BJ (cell line): ENCODE measurements around the gene LRIT2. TPM values are rescaled to one million over a fixed set of nuclear protein-coding genes. Genes with fewer than 3 reads are reported as not detected.

ENCODE experiments used
- CTCF ChIA-PET: fragments of 350-600 bp; formaldehyde crosslinking; extraction: SDS; loops from one replicate; lab custom pipeline; 2021; ENCODE audit warnings: antibody characterized with exemption, inconsistent platforms; lab: Yijun Ruan, JAX
- POLR2A ChIA-PET: fragments of 300-600 bp; sonication (Branson Sonifier 250); formaldehyde crosslinking; extraction: SDS; loops from one replicate; lab custom pipeline; 2021; ENCODE audit warnings: antibody characterized with exemption; lab: Charles Lee
- DNase-seq: peaks from one replicate; pipeline ENCODE4 v3.0.0-alpha.2; 2011; ENCODE audit warnings: low read depth
- H3K27me3 ChIP-seq: 2 replicates; pipeline ENCODE4 v1.6.0; 2011; ENCODE audit warnings: low read length; ENCODE audit not compliant: control insufficient read depth, insufficient read depth
- H3K36me3 ChIP-seq: 2 replicates; pipeline ENCODE4 v1.5.1; 2011; ENCODE audit warnings: low read length; ENCODE audit not compliant: control insufficient read depth, insufficient read depth
- H3K4me3 ChIP-seq: 2 replicates; pipeline ENCODE4 v1.5.1; 2011; ENCODE audit warnings: low read depth, mild to moderate bottlenecking, control low read depth, low read length
- polyA plus RNA-seq: library from polyadenylated mRNA; depleted of rRNA; stranded (reverse); fragments of >200 nt; gene quantifications from 2 replicates; pipeline ENCODE4 v1.2.3, GENCODE V29; 2011
- TF ChIP-seq, protein P1 (sequence below): IDR thresholded peaks from 2 replicates; pipeline ENCODE4 v1.5.1; 2011; ENCODE audit warnings: low read depth, mild to moderate bottlenecking, control low read depth, inconsistent platforms, low read length, moderate library complexity; ENCODE audit not compliant: insufficient read depth

LRIT2 gene
- polyA plus RNA-seq, 1 experiment, result not detected

DNA sequence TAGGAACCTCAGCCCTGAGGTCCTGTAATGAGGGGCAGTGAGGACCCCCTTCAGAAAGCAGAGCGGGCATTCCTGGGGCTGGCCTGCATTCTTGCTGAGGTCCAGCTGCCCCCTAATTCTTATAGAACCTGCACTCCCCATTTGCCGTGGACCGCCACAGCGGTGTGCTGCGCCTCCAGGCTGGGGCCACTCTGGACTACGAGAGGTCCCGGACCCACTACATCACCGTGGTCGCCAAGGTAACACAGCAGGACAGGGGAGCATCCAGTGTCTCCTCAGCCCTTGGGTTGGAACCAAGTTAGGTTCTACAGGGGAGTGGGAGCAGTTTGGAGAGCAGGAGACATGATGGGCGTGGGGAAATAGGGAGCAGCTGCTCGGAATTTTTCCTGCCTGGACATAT is 23.7 kb downstream of the LRIT2 start:
- H3K36me3 ChIP-seq, result no peaks in the 10 kb centered on the region
- peaks cover under 1% of the 10 kb centered on the region; the same call in 1 of the 2 replicates for H3K27me3 ChIP-seq
- POLR2A ChIA-PET, result no interaction called here
- no peak for DNase-seq
- H3K4me3 ChIP-seq, result no peak overlapping the region
- CTCF ChIA-PET, result no interaction called here
- TF ChIP-seq, protein P1, sequence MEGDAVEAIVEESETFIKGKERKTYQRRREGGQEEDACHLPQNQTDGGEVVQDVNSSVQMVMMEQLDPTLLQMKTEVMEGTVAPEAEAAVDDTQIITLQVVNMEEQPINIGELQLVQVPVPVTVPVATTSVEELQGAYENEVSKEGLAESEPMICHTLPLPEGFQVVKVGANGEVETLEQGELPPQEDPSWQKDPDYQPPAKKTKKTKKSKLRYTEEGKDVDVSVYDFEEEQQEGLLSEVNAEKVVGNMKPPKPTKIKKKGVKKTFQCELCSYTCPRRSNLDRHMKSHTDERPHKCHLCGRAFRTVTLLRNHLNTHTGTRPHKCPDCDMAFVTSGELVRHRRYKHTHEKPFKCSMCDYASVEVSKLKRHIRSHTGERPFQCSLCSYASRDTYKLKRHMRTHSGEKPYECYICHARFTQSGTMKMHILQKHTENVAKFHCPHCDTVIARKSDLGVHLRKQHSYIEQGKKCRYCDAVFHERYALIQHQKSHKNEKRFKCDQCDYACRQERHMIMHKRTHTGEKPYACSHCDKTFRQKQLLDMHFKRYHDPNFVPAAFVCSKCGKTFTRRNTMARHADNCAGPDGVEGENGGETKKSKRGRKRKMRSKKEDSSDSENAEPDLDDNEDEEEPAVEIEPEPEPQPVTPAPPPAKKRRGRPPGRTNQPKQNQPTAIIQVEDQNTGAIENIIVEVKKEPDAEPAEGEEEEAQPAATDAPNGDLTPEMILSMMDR, result no peak

DNA sequence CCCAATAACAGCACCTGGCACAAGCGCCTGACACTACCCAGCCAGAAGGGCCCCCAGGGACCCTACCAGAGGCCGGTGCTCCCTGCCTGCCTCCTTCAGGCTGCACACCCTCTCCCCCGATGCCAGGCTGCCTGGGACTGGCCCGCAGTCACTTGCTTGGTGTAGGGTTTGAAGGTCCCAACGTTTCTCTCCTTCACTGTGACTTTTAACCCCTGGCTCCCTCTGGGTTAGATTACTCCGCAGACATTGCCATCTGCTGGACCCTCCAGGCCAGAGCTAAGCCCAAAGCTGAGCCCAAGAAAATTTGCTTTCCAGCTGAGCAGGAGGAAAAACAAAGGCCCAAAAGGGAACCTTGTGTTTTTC is 24.1 kb downstream of the LRIT2 start:
- no peak for DNase-seq
- ChIA-PET POLR2A (no interaction called here), CTCF (no interaction called here)
- H3K4me3 ChIP-seq, result no peak overlapping the region
- TF ChIP-seq, protein P1, result no peak
- H3K27me3 ChIP-seq, result peaks cover 4% of the 10 kb centered on the region
- no peaks in the 10 kb centered on the region for H3K36me3 ChIP-seq

DNA sequence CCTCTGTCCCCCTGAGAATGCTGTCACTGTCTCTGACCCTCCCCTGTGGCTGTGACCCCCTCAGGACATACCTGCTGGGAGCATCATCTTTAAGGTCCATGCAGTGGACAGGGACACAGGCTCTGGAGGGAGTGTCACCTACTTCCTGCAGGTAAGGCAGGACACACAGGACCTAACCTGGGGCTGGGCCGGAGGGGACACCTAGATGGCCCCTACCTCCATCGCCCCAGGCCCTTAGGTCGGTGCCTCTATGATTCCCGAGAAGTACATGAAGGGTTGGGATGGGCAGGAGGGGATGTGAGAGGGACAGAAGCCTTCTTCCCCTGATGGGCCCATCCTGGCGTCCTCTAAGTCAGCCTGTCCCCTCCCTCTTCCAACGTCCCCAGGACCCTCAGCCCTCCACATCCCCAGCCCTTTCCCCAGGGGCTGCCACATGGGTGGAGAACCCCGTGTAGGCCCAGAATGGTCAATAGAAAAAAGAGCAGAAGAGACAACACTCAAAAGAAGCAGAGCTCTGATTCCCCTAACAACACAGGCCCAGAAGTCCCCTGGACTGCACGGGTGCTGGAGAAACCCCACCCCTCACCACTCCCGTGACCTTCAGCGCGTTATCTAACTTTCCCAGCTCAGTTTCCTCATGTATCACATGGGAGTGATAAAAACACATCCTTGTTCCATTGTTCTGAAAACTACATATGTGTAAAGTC is 24.7 kb downstream of the LRIT2 start:
- CTCF ChIA-PET, result no interaction called here
- POLR2A ChIA-PET, result no interaction called here
- DNase-seq, result no peak

DNA sequence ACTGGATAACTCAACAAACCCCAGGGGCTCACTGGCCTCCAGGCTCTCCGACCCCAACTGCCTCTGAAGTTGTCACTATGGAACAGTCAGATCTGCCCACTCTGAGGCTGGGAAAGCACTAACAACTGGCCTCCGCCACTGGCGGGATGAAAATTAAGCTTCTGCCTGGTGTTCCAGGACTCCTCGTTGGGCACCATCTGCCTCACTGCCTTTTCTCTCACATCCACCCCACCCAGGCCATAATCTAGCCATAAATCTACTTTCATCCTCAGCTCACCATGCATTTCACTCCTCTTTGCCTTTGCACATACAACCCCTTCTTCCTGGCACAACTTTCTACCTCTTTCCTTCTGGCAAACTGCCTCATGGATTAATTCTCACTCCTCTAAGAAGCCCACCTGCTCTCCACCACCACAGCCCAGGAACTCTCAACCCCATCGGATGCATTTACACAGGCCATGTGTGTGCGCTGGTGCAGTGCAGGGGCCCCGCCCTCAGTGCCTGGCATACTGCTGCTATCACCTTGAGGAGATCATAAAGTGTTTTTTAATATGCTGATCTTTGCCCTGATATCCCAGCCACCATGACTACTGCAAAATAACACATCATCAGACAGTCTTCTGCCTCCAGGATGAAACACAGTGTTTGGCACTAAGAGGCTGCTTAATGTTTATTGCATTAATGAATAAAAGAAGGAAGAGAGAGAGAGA is 27.0 kb downstream of the LRIT2 start:
- Histone ChIP-seq H3K36me3 (no peaks in the 10 kb centered on the region), H3K27me3 (peaks cover 22% of the 10 kb centered on the region), H3K4me3 (no peak overlapping the region)
- ChIA-PET POLR2A (no interaction called here), CTCF (no interaction called here)
- DNase-seq, result no peak
- TF ChIP-seq, protein P1, result no peak

More for the DNA sequence above, 24.7 kb downstream of the LRIT2 start:
- Histone ChIP-seq H3K4me3 (no peak overlapping the region), H3K27me3 (peaks cover 5% of the 10 kb centered on the region), H3K36me3 (no peaks in the 10 kb centered on the region)
- TF ChIP-seq, protein P1, result no peak

DNA sequence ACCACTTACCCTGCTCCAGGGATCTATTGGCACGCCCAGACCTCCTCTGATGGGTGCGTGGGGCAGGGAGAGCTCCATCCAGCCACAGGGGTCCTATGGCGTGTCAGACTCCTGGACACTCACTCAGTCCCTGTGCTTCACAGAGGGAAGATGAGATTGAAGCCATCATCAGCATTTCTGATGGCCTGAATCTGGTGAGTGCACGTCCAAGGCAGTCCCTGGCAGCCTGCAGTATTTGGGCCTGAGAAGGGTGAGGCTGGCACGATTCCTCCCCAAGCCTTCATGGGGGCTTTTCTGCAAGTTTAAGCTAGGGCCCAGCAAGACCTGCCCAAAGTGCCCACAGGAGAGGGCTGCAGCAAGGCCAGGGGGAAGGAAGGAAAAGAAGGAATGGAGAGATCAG is 27.7 kb downstream of the LRIT2 start:
- no peak for DNase-seq
- ChIA-PET POLR2A (no interaction called here), CTCF (no interaction called here)
- TF ChIP-seq, protein P1, result no peak
- Histone ChIP-seq H3K36me3 (no peaks in the 10 kb centered on the region), H3K27me3 (peaks cover 23% of the 10 kb centered on the region), H3K4me3 (no peak overlapping the region)
